ENCODE results near the gene MSL2. TPM values are rescaled to one million over a fixed set of nuclear protein-coding genes. Genes with fewer than 3 reads are reported as not detected.
"Not testable (repeated sequence)": the region's sequence is repeated elsewhere in the genome, so short reads cannot be mapped to it uniquely, and the experiment has no call there.

The MSL2 gene
- total RNA-seq, 2 experiments from 2014 or later, result 27.1 to 55.6 TPM

DNA sequence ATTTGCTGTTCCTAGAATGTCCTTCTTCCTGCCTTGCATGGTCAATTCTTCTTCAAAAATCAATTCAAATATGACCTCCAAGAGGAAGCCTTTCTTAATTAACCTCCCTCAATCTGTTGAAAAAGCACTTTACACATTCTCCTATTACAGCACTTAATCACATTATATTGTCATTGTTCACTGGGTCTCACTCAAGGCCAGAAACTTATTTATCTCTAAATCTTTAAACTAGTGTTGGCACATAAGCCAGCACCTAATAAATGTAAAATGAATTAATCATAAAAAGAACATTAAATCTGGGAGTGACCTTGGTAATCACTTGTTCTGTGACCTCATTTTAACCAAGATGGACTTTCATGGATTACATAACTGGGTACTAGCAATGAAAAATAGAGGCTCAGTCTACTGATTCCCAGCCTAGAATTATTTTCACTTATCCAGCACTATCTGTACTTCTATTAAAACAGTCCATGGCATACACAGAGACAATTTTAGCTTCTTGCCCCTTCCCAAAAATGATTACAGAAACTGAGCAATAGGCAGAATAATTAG is 22.1 kb downstream of the MSL2 start:
- no peak overlapping the region for H3K4me3 ChIP-seq (ENCODE audit: low read depth, low read length, poor library complexity, severe bottlenecking)
- H3K9me3 ChIP-seq (ENCODE audit: low read length), result peaks cover 16% of the 10 kb centered on the region; the same call in 1 of the 2 replicates
- no peak for TF ChIP-seq EZH2phosphoT487 (IDR thresholded peaks at IDR 0.05; ENCODE audit: borderline replicate concordance, low read depth, low read length)
- TF ChIP-seq, protein P1, sequence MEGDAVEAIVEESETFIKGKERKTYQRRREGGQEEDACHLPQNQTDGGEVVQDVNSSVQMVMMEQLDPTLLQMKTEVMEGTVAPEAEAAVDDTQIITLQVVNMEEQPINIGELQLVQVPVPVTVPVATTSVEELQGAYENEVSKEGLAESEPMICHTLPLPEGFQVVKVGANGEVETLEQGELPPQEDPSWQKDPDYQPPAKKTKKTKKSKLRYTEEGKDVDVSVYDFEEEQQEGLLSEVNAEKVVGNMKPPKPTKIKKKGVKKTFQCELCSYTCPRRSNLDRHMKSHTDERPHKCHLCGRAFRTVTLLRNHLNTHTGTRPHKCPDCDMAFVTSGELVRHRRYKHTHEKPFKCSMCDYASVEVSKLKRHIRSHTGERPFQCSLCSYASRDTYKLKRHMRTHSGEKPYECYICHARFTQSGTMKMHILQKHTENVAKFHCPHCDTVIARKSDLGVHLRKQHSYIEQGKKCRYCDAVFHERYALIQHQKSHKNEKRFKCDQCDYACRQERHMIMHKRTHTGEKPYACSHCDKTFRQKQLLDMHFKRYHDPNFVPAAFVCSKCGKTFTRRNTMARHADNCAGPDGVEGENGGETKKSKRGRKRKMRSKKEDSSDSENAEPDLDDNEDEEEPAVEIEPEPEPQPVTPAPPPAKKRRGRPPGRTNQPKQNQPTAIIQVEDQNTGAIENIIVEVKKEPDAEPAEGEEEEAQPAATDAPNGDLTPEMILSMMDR (conservative IDR thresholded peaks at IDR 0.05; ENCODE audit: low read length), result no peak
- H3K4me2 ChIP-seq (ENCODE audit: low read length), result no peak overlapping the region
- DNase-seq (ENCODE audit: low spot score), result no peak
- H3K36me3 ChIP-seq (ENCODE audit: insufficient read depth, low read length), result peaks cover 53% of the 10 kb centered on the region
- H4K20me1 ChIP-seq (ENCODE audit: insufficient read depth, low read length), result peaks cover 41% of the 10 kb centered on the region
- intact Hi-C loops (cut with micrococcal nuclease; ENCODE audit: unreplicated experiment), result no loop called here
- no TSS peak for BruUV-seq (replicated peaks)
- POLR2A ChIA-PET, result interaction anchor here (0.8 to 1.2 kb wide), 2 partner anchors 22 to 24 kb away, joined by 4 to 6 read pairs; partner anchors contain the start of gene MSL2
- peaks cover 11% of the 10 kb centered on the region for H3K4me1 ChIP-seq (ENCODE audit: insufficient read depth, low read length, poor library complexity, severe bottlenecking)
- CTCF ChIA-PET (ENCODE audit: unreplicated experiment), result no interaction called here
- no peak overlapping the region for H2AFZ ChIP-seq (ENCODE audit: low read length)
- H3K79me2 ChIP-seq (ENCODE audit: insufficient read depth, low read depth, low read length), result peaks cover 100% of the 10 kb centered on the region
- no peak overlapping the region for H3K27ac ChIP-seq (ENCODE audit: low read depth, low read length, poor library complexity, severe bottlenecking)
- H3K9me2 ChIP-seq (ENCODE audit: insufficient read depth, low read length), result no peaks in the 10 kb centered on the region

GRCh38 chr3:136171097-136171542 is 25.0 kb downstream of the MSL2 start:
- Histone ChIP-seq H3K4me3 (ENCODE audit: low read depth, low read length, poor library complexity, severe bottlenecking) (no peak overlapping the region), H2AFZ (ENCODE audit: low read length) (no peak overlapping the region), H3K27ac (ENCODE audit: low read depth, low read length, poor library complexity, severe bottlenecking) (peak overlapping the region; percentile 2), H3K4me2 (ENCODE audit: low read length) (no peak overlapping the region), H3K9me2 (ENCODE audit: insufficient read depth, low read length) (no peaks in the 10 kb centered on the region), H3K4me1 (ENCODE audit: insufficient read depth, low read length, poor library complexity, severe bottlenecking) (peaks cover 11% of the 10 kb centered on the region), H3K9me3 (ENCODE audit: low read length) (peaks cover 14% of the 10 kb centered on the region; the same call in 1 of the 2 replicates), H4K20me1 (ENCODE audit: insufficient read depth, low read length) (peaks cover 45% of the 10 kb centered on the region; the same call in 1 of the 2 replicates), H3K79me2 (ENCODE audit: insufficient read depth, low read depth, low read length) (peaks cover 100% of the 10 kb centered on the region), H3K36me3 (ENCODE audit: insufficient read depth, low read length) (peaks cover 41% of the 10 kb centered on the region)
- ChIA-PET POLR2A (interaction anchor here (0.6 to 1.5 kb wide), 4 partner anchors 12 to 84 kb away, joined by 3 to 6 read pairs (median 4); no protein-coding TSS in a partner anchor), CTCF (ENCODE audit: unreplicated experiment) (no interaction called here)
- intact Hi-C loops (cut with micrococcal nuclease; ENCODE audit: unreplicated experiment), result loop anchor here (1.0 kb wide), 1 partner anchor 35 kb away; no protein-coding TSS in a partner anchor
- TF ChIP-seq, protein P1 (conservative IDR thresholded peaks at IDR 0.05; ENCODE audit: low read length), result no peak
- TF ChIP-seq EZH2phosphoT487 (IDR thresholded peaks at IDR 0.05; ENCODE audit: borderline replicate concordance, low read depth, low read length), result no peak
- DNase-seq (ENCODE audit: low spot score), result no peak
- no TSS peak for BruUV-seq (replicated peaks)

DNA sequence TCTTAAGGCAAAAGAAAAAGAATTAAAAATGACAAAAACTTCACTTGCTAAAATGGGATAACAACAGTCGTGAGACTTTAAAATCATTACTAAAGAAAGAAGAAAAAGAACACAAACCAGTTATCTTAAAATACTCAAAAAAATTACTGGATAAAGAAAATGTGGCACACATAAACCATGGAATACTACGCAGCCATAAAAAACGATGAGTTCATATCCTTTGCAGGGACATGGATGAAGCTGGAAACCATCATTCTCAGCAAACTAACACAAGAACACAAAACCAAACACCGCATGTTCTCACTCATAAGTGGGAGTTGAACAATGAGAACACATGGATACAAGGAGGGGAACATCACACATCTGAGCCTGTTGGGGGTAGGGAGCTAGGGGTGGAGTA is 27.9 kb downstream of the MSL2 start:
- H3K4me3 ChIP-seq (ENCODE audit: low read depth, low read length, poor library complexity, severe bottlenecking); intact Hi-C loops (cut with micrococcal nuclease; ENCODE audit: unreplicated experiment); DNase-seq (ENCODE audit: low spot score); H3K4me2 ChIP-seq (ENCODE audit: low read length); CTCF ChIA-PET (ENCODE audit: unreplicated experiment); H3K9me3 ChIP-seq (ENCODE audit: low read length); BruUV-seq (replicated peaks); H3K9me2 ChIP-seq (ENCODE audit: insufficient read depth, low read length); H3K27ac ChIP-seq (ENCODE audit: low read depth, low read length, poor library complexity, severe bottlenecking); H2AFZ ChIP-seq (ENCODE audit: low read length): not testable (repeated sequence)
- H3K36me3 ChIP-seq (ENCODE audit: insufficient read depth, low read length), result peaks cover 34% of the 10 kb centered on the region
- H3K79me2 ChIP-seq (ENCODE audit: insufficient read depth, low read depth, low read length), result peaks cover 100% of the 10 kb centered on the region
- peaks cover 11% of the 10 kb centered on the region for H3K4me1 ChIP-seq (ENCODE audit: insufficient read depth, low read length, poor library complexity, severe bottlenecking)
- peaks cover 36% of the 10 kb centered on the region for H4K20me1 ChIP-seq (ENCODE audit: insufficient read depth, low read length)
- POLR2A ChIA-PET, result interaction anchor here (0.6 to 1.0 kb wide), 3 partner anchors 9 to 23 kb away, joined by 3 to 4 read pairs (median 3); no protein-coding TSS in a partner anchor

Data from OCI-LY7 (cell line).